ENCODE results near the gene GPD2.

GRCh38 chr2:156423674-156424282, 12.4 kb upstream of the GPD2 start:
- TF ChIP-seq CTCF (IDR thresholded peaks at IDR 0.05) (no peak), POLR2A (IDR thresholded peaks at IDR 0.05) (no peak)

All from heart left ventricle (tissue), 13 donors.